ENCODE results near the gene APBB1IP. TPM values are rescaled to one million over a fixed set of nuclear protein-coding genes. Genes with fewer than 3 reads are reported as not detected.
"Not testable (repeated sequence)": the region's sequence is repeated elsewhere in the genome, so short reads cannot be mapped to it uniquely, and the experiment has no call there.

APBB1IP gene
- total and polyA plus RNA-seq, 2 donors from 2014 or later = 4.1 to 20.5 TPM

DNA sequence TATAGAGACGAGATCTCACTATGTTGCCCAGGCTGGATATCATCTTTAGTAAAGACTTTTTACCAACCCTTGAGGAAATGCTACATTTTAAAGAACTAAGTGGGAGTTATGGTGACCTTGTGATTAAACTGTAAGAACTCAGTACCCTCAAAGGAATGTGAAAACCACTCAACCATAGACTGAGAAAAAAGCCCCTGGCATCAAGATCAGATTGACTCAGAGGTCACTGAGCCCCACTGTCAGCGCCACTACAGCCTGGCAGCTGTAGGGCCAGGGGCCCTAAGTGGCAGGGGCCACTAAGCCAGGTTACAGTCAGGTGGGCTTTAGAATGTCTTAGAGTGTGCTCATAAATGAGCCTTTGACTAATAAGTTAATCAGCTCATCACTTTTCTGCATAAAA lies 55.9 kb downstream of the APBB1IP start:
- no peak overlapping the region for H3K27ac ChIP-seq (ENCODE audit: low read depth in 2 of 2, low read length in 2 of 2)
- intact Hi-C loops (cut with DNase I) = no loop called here
- DNase-seq (no peak), FAIRE-seq (no peak)
- TF ChIP-seq, protein P1, sequence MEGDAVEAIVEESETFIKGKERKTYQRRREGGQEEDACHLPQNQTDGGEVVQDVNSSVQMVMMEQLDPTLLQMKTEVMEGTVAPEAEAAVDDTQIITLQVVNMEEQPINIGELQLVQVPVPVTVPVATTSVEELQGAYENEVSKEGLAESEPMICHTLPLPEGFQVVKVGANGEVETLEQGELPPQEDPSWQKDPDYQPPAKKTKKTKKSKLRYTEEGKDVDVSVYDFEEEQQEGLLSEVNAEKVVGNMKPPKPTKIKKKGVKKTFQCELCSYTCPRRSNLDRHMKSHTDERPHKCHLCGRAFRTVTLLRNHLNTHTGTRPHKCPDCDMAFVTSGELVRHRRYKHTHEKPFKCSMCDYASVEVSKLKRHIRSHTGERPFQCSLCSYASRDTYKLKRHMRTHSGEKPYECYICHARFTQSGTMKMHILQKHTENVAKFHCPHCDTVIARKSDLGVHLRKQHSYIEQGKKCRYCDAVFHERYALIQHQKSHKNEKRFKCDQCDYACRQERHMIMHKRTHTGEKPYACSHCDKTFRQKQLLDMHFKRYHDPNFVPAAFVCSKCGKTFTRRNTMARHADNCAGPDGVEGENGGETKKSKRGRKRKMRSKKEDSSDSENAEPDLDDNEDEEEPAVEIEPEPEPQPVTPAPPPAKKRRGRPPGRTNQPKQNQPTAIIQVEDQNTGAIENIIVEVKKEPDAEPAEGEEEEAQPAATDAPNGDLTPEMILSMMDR (IDR thresholded peaks at IDR 0.05; ENCODE audit: borderline replicate concordance, extremely low read depth, insufficient read depth) = no peak
- H3K4me1 ChIP-seq (ENCODE audit: control insufficient read depth in 2 of 3, insufficient read depth in 2 of 3, low read depth in 1 of 3, low read length in 3 of 3) = no peaks in the 10 kb centered on the region
- no peak overlapping the region for H3K9ac ChIP-seq (ENCODE audit: low read length in 3 of 3)
- H3K36me3 ChIP-seq (ENCODE audit: control insufficient read depth in 2 of 3, insufficient read depth in 3 of 3, low read length in 3 of 3) = no peaks in the 10 kb centered on the region
- H3K4me3 ChIP-seq (ENCODE audit: low read length in 3 of 3) = no peak overlapping the region
- H3K27me3 ChIP-seq (ENCODE audit: control insufficient read depth, insufficient read depth, low read length) = no peaks in the 10 kb centered on the region
- no peaks in the 10 kb centered on the region for H3K9me3 ChIP-seq (ENCODE audit: control insufficient read depth in 2 of 3, insufficient read depth in 1 of 3, low read length in 3 of 3)

DNA sequence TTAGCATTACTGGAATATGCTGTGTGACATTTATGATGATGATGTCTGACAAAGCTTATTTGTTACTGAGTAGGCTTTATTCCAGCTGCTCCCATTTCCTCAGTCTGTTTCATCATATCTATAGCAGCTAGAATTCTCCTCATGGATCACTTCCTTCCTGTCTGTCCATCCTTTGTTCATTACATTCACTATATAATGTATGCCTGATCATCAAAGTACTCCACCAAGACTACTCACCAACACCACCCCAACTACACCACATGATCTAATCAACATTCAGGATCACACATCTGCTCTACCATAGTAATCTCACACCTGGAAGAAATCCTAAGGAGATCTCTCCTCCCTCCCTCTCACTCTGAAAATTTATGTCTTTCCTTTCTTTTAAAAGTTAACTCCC lies 61.3 kb downstream of the APBB1IP start:
- Histone ChIP-seq H3K27me3 (ENCODE audit: control insufficient read depth, insufficient read depth, low read length) (no peaks in the 10 kb centered on the region), H3K4me3 (ENCODE audit: low read length in 3 of 3) (no peak overlapping the region), H3K9me3 (ENCODE audit: control insufficient read depth in 2 of 3, insufficient read depth in 1 of 3, low read length in 3 of 3) (no peaks in the 10 kb centered on the region), H3K9ac (ENCODE audit: low read length in 3 of 3) (no peak overlapping the region), H3K27ac (ENCODE audit: low read depth in 2 of 2, low read length in 2 of 2) (no peak overlapping the region), H3K4me1 (ENCODE audit: control insufficient read depth in 2 of 3, insufficient read depth in 2 of 3, low read depth in 1 of 3, low read length in 3 of 3) (no peaks in the 10 kb centered on the region), H3K36me3 (ENCODE audit: control insufficient read depth in 2 of 3, insufficient read depth in 3 of 3, low read length in 3 of 3) (no peaks in the 10 kb centered on the region)
- intact Hi-C loops (cut with DNase I) = no loop called here
- DNase-seq (no peak), FAIRE-seq (no peak)
- TF ChIP-seq, protein P1 (IDR thresholded peaks at IDR 0.05; ENCODE audit: borderline replicate concordance, extremely low read depth, insufficient read depth) = no peak

DNA sequence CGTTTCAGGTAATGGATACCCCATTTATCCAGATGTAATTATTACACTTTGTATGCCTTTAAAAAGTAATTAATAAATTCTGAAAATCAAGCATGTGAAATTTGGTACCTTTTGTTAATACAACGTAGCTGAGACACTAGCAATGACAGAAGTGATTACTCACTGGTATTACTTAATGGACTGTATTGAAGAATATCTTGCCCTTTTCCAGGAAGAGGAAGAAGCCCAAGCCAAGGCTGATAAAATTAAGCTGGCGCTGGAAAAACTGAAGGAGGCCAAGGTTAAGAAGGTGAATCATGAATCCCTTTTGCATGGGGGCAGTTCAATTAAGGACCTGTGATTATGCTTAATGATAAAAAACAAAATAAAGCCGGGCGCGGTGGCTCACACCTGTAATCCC lies 64.8 kb downstream of the APBB1IP start:
- intact Hi-C loops (cut with DNase I) = no loop called here
- no peaks in the 10 kb centered on the region for H3K4me1 ChIP-seq (ENCODE audit: control insufficient read depth in 2 of 3, insufficient read depth in 2 of 3, low read depth in 1 of 3, low read length in 3 of 3)
- FAIRE-seq = no peak
- TF ChIP-seq, protein P1 (IDR thresholded peaks at IDR 0.05; ENCODE audit: borderline replicate concordance, extremely low read depth, insufficient read depth) = no peak
- H3K4me3 ChIP-seq (ENCODE audit: low read length in 3 of 3) = no peak overlapping the region
- H3K27ac ChIP-seq (ENCODE audit: low read depth in 2 of 2, low read length in 2 of 2) = no peak overlapping the region
- no peaks in the 10 kb centered on the region for H3K9me3 ChIP-seq (ENCODE audit: control insufficient read depth in 2 of 3, insufficient read depth in 1 of 3, low read length in 3 of 3)
- H3K9ac ChIP-seq (ENCODE audit: low read length in 3 of 3) = no peak overlapping the region
- no peak for DNase-seq
- no peaks in the 10 kb centered on the region for H3K27me3 ChIP-seq (ENCODE audit: control insufficient read depth, insufficient read depth, low read length)
- H3K36me3 ChIP-seq (ENCODE audit: control insufficient read depth in 2 of 3, insufficient read depth in 3 of 3, low read length in 3 of 3) = no peaks in the 10 kb centered on the region

DNA sequence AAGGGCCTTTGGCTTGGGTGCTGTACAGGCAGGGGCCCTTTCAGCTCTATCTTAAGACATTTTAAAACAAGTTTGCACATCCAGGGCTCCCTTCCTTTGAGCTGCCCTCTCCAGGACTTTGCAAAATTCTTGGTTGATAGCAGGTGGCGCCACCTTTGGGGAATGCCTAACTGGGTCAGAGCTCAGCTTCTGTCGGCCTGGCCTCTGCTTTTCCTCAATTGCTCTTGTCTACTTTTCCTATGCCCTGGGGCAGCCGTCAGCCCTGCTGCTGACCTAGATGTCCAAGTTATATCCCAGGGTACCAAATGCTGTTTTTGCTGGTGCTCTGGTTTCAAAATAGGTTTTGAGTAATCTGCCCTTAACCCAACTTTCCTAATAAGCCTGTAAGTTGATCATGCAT lies 65.8 kb downstream of the APBB1IP start:
- no peaks in the 10 kb centered on the region for H3K27me3 ChIP-seq (ENCODE audit: control insufficient read depth, insufficient read depth, low read length)
- no peak for DNase-seq
- TF ChIP-seq, protein P1 (IDR thresholded peaks at IDR 0.05; ENCODE audit: borderline replicate concordance, extremely low read depth, insufficient read depth) = no peak
- no peak overlapping the region for H3K4me3 ChIP-seq (ENCODE audit: low read length in 3 of 3)
- intact Hi-C loops (cut with DNase I) = no loop called here
- H3K9me3 ChIP-seq (ENCODE audit: control insufficient read depth in 2 of 3, insufficient read depth in 1 of 3, low read length in 3 of 3) = peaks cover 0 to 5% (median 0%) of the 10 kb centered on the region in 3 donors
- no peaks in the 10 kb centered on the region for H3K4me1 ChIP-seq (ENCODE audit: control insufficient read depth in 2 of 3, insufficient read depth in 2 of 3, low read depth in 1 of 3, low read length in 3 of 3)
- no peaks in the 10 kb centered on the region for H3K36me3 ChIP-seq (ENCODE audit: control insufficient read depth in 2 of 3, insufficient read depth in 3 of 3, low read length in 3 of 3)
- no peak for FAIRE-seq
- H3K27ac ChIP-seq (ENCODE audit: low read depth in 2 of 2, low read length in 2 of 2) = no peak overlapping the region
- no peak overlapping the region for H3K9ac ChIP-seq (ENCODE audit: low read length in 3 of 3)

DNA sequence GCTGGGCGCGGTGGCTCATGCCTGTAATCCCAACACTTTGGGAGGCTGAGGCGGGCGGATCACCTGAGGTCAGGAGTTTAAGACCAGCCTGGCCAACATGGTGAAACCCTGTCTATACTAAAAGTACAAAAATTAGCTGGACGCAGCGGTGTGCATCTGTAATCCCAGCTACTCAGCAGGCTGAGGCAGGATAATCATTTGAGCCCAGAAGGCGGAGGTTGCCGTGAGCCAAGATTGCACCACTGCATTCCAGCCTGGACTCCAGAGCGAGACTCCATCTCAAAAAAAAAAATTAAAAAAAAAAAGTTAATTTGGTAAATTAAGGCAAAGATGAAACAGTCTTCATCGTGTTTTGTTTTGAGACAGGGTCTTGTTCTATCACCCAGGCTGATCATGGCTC lies 66.3 kb downstream of the APBB1IP start:
- H3K9ac ChIP-seq (ENCODE audit: low read length in 3 of 3); FAIRE-seq; H3K9me3 ChIP-seq (ENCODE audit: control insufficient read depth in 2 of 3, insufficient read depth in 1 of 3, low read length in 3 of 3); H3K4me1 ChIP-seq (ENCODE audit: control insufficient read depth in 2 of 3, insufficient read depth in 2 of 3, low read depth in 1 of 3, low read length in 3 of 3); H3K4me3 ChIP-seq (ENCODE audit: low read length in 3 of 3); H3K27ac ChIP-seq (ENCODE audit: low read depth in 2 of 2, low read length in 2 of 2); H3K27me3 ChIP-seq (ENCODE audit: control insufficient read depth, insufficient read depth, low read length); intact Hi-C loops (cut with DNase I); H3K36me3 ChIP-seq (ENCODE audit: control insufficient read depth in 2 of 3, insufficient read depth in 3 of 3, low read length in 3 of 3); DNase-seq: not testable (repeated sequence)
